Measurements from ENCODE around the gene PRICKLE4.

PRICKLE4 gene

GRCh38 chr6:41778895-41779294 is 1.7 kb upstream of the PRICKLE4 start:
- POLR2A ChIA-PET (ENCODE audit: low non-redundant PET), result interaction anchor here (0.6 kb wide), 1 partner anchor 897 kb away, joined by 3 read pairs; no protein-coding TSS in a partner anchor
- H3K27ac ChIP-seq, result peak overlapping the region; percentile 97
- CTCF ChIA-PET, result interaction anchor here (0.7 kb wide), 1 partner anchor 179 kb away, joined by 4 read pairs; no protein-coding TSS in a partner anchor
- DNase-seq (ENCODE audit: low spot score), result no peak
- TF ChIP-seq CTCF (conservative IDR thresholded peaks at IDR 0.05; ENCODE audit: low read depth), result no peak

GRCh38 chr6:41779336-41779735 is 1.2 kb upstream of the PRICKLE4 start:
- H3K27ac ChIP-seq, result peak overlapping the region; percentile 97
- no peak for TF ChIP-seq CTCF (conservative IDR thresholded peaks at IDR 0.05; ENCODE audit: low read depth)
- no peak for DNase-seq (ENCODE audit: low spot score)
- POLR2A ChIA-PET (ENCODE audit: low non-redundant PET), result no interaction called here
- CTCF ChIA-PET, result interaction anchor here (0.9 to 1.2 kb wide), 3 partner anchors 158 to 317 kb away, joined by 4 to 5 read pairs (median 4); no protein-coding TSS in a partner anchor

- POLR2A ChIA-PET (ENCODE audit: low non-redundant PET), result no interaction called here
- TF ChIP-seq CTCF (conservative IDR thresholded peaks at IDR 0.05; ENCODE audit: low read depth), result peak; percentile 96
- DNase-seq (ENCODE audit: low spot score), result peak; percentile 93
- H3K27ac ChIP-seq, result peak within 1 kb of the TSS; percentile 97
- CTCF ChIA-PET, result interaction anchor here (0.6 to 1.2 kb wide), 5 partner anchors 16 to 317 kb away, joined by 3 to 5 read pairs (median 4); no protein-coding TSS in a partner anchor
Measured at GRCh38 chr6:41779788-41780550, 613 bp upstream of the PRICKLE4 start, which contains the start of gene FRS3. Gene FRS3, minus strand, starts transcription at chr6:41779900. Its CDS starts 2,913 bp downstream, at chr6:41776987.

GRCh38 chr6:41781366-41781730 is 766 bp downstream of the PRICKLE4 start:
- no peak for TF ChIP-seq CTCF (conservative IDR thresholded peaks at IDR 0.05; ENCODE audit: low read depth)

GRCh38 chr6:41783106-41783780 is 2.7 kb downstream of the PRICKLE4 start:
- no peak for TF ChIP-seq CTCF (conservative IDR thresholded peaks at IDR 0.05; ENCODE audit: low read depth)
- ChIA-PET CTCF (interaction anchor here (0.6 to 1.8 kb wide), 3 partner anchors 19 to 261 kb away, joined by 3 to 6 read pairs (median 4); no protein-coding TSS in a partner anchor), POLR2A (ENCODE audit: low non-redundant PET) (no interaction called here)
- DNase-seq (ENCODE audit: low spot score), result no peak
- H3K27ac ChIP-seq, result peak overlapping the region; percentile 97

More at GRCh38 chr6:41781366-41781730, 766 bp downstream of the PRICKLE4 start:
- POLR2A ChIA-PET (ENCODE audit: low non-redundant PET), result interaction anchor here (0.7 kb wide), 1 partner anchor 140 kb away, joined by 4 read pairs; the partner anchor contains the start of genes BYSL and MED20
- DNase-seq (ENCODE audit: low spot score), result no peak
- peak overlapping the region; percentile 97 for H3K27ac ChIP-seq
- CTCF ChIA-PET, result interaction anchor here (0.7 to 1.2 kb wide), 2 partner anchors 48 to 325 kb away, joined by 3 read pairs; no protein-coding TSS in a partner anchor

- no peak for DNase-seq (ENCODE audit: low spot score)
- CTCF ChIA-PET, result interaction anchor here (0.5 to 1.8 kb wide), 5 partner anchors 8 to 260 kb away, joined by 3 to 6 read pairs (median 4); no protein-coding TSS in a partner anchor
- TF ChIP-seq CTCF (conservative IDR thresholded peaks at IDR 0.05; ENCODE audit: low read depth), result no peak
- H3K27ac ChIP-seq, result peak overlapping the region; percentile 89
- POLR2A ChIA-PET (ENCODE audit: low non-redundant PET), result interaction anchor here (0.9 kb wide), 1 partner anchor 52 kb away, joined by 3 read pairs; no protein-coding TSS in a partner anchor
Measured at GRCh38 chr6:41784581-41785171, 4.1 kb downstream of the PRICKLE4 start.
